ENCODE data around the gene IL31RA.

DNA sequence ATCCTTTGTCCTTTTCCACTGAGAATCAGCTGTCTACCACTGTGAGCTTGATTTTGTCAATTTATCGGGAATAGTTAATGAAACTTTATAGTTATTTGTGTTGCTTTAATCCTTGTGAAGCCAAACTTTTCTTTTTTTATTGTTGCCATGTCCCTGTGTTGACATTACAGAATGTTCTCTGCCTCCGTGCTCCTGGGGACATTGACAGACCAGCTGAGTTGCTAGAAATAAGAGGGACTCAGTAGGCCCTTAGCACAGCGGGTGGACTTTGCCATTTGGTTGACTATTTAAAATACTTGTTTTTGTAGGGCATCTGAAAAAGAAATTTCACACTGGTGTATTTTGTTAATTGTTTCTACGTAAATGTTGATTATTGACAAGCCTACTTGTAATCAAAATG, 70.5 kb downstream of the IL31RA start:
- TF ChIP-seq CTCF (IDR thresholded peaks at IDR 0.05) (no peak), EP300 (IDR thresholded peaks at IDR 0.05) (no peak), POLR2A (IDR thresholded peaks at IDR 0.05) (no peak)
